Right lobe of liver (tissue), 4 donors: Measurements from ENCODE around the gene PTPN9.
"Not testable (repeated sequence)": the region's sequence is repeated elsewhere in the genome, so short reads cannot be mapped to it uniquely, and the experiment has no call there.

Experiments used
- CTCF ChIP-seq, 4 donors: fragments of 200-600 bp in 3 of 4; fragments of 450-650 bp in 1 of 4; IDR thresholded peaks; one replicate each; pipeline versions ENCODE4 v1.5.1 to v1.8.0; 2016 to 2022; ENCODE audit warnings: antibody characterized with exemption in 4 of 4, mild to moderate bottlenecking in 2 of 4
- POLR2A ChIP-seq: fragments of 450-650 bp; IDR thresholded peaks from one replicate; pipeline ENCODE4 v1.6.1; 2017; ENCODE audit warnings: antibody characterized with exemption, mild to moderate bottlenecking
- donor health status: DM: no; HTN: no; CAD: no.
- donor health status: DM: no; HTN: no; CAD: no.
- donor health status: DM: no; HTN: yes; CAD: no.

DNA sequence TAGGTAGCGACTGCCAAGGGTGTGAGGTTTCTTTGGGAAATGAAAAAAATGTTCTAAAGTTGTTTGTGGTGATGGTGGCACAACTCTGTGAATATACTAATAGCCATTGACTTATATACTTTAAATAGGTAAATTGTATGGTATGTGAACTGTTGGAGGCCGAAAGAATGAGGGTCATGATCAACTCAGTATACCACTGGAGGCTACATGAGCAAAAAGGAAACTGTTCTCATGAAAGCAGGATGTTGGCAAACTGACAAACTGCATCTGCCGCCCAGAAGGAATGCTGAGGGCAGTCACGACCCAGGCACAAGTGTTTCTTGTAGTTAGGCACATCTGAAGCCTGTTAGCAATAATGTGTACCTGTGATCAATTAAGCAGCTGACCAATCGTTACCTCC lies 95.6 kb downstream of the PTPN9 start:
- TF ChIP-seq CTCF (IDR thresholded peaks at IDR 0.05); POLR2A: not testable (repeated sequence)
